ENCODE measurements around the gene SAP25.
A peak's percentile ranks its signal among the peaks of the same experiment; 100 is the strongest.

Gene SAP25
- total RNA-seq, result 0 reads per million in 9 experiments

- Mint-ChIP-seq H3K9me3 (no peaks in the 10 kb centered on the region), H3K4me1 (ENCODE audit: low read depth in 2 of 2) (peaks cover 12 to 14% of the 10 kb centered on the region in 2 donors), H3K27me3 (no peaks in the 10 kb centered on the region), H3K4me3 (no peak within 1 kb of the TSS), H3K27ac (peak within 1 kb of the TSS in 1 of 2 donors; percentile 80), H3K36me3 (ENCODE audit: insufficient read depth) (peaks cover 30% of the 10 kb centered on the region)
- DNase-seq (no peak), ATAC-seq (replicated peaks) (no peak)
Measured at GRCh38 chr7:100573691-100574361, at the start of gene SAP25. Gene SAP25, minus strand, starts transcription at chr7:100573900. Its CDS starts 158 bp downstream, at chr7:100573742.

GRCh38 chr7:100621554-100621953 lies 47.9 kb upstream of the SAP25 start:
- ATAC-seq (replicated peaks), result no peak
- Mint-ChIP-seq H3K4me1 (ENCODE audit: low read depth in 2 of 2) (peaks cover 7 to 12% of the 10 kb centered on the region in 2 donors), H3K9me3 (no peaks in the 10 kb centered on the region), H3K27ac (no peak overlapping the region), H3K27me3 (no peaks in the 10 kb centered on the region), H3K4me3 (no peak overlapping the region), H3K36me3 (ENCODE audit: insufficient read depth) (peaks cover 12% of the 10 kb centered on the region)
- no peak for DNase-seq

DNA sequence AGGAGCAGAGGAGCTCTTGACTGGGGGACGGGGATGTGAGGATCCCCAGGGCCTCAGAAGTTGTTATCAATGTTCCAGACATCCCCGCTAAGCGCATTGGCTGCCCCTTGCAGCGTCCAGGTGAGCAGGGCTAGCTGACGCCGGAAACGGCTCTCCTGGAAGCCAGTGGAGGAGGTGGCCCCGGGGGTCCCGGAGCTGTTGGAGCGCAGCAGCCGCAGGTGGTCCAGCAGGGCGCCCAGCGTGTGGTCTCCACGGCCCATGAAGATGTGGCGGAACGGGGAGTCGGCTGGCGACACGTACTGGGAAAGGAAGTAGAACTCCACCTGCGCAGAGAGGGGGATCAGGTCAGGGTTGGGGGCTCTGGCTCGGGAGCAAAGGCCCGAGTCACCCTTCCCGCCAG lies 47.1 kb upstream of the SAP25 start:
- H3K36me3 Mint-ChIP-seq (ENCODE audit: insufficient read depth), result peaks cover 12% of the 10 kb centered on the region
- peaks cover 4 to 5% of the 10 kb centered on the region in 2 donors for H3K4me1 Mint-ChIP-seq (ENCODE audit: low read depth in 2 of 2)
- H3K27me3 Mint-ChIP-seq, result no peaks in the 10 kb centered on the region
- H3K27ac Mint-ChIP-seq, result no peak overlapping the region
- ATAC-seq (replicated peaks) (no peak), DNase-seq (no peak)
- no peak overlapping the region for H3K4me3 Mint-ChIP-seq
- H3K9me3 Mint-ChIP-seq, result no peaks in the 10 kb centered on the region

- no peak for ATAC-seq (replicated peaks)
- Mint-ChIP-seq H3K36me3 (ENCODE audit: insufficient read depth) (peaks cover 12% of the 10 kb centered on the region), H3K27me3 (no peaks in the 10 kb centered on the region), H3K4me1 (ENCODE audit: low read depth in 2 of 2) (peaks cover 0 to 2% of the 10 kb centered on the region in 2 donors), H3K9me3 (no peaks in the 10 kb centered on the region), H3K27ac (no peak overlapping the region), H3K4me3 (no peak overlapping the region)
- DNase-seq, result no peak
Measured at GRCh38 chr7:100620239-100620638, 46.5 kb upstream of the SAP25 start.

DNA sequence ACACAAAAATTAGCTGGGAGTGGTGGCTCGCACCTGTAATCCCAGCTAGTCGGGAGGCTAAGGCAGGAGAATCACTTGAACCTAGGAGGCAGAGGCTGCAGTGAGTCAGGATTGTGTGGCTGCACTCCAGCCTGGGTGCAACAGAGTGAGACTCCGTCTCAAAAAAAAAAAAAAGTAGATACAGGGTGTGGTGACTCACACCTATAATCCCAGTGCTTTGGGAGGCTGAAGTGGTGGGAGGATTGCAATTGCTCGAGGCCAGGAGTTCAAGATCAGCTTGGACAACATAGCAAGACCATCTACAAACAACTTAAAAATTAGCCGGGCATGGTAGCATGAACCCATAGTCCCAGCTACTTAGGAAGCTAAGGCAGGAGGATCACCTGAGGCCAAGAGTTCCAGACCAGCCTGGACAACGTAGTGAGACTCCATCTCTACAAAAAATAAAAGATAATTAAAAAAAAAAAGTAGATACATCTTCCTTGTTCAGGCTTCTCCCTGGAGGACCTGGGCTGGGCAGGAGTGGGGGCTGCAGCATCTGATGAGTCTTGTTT lies 40.7 kb upstream of the SAP25 start:
- ATAC-seq (replicated peaks) (no peak), DNase-seq (no peak)
- no peaks in the 10 kb centered on the region for H3K27me3 Mint-ChIP-seq
- peak overlapping the region in 1 of 2 donors; percentile 46 for H3K27ac Mint-ChIP-seq
- no peak overlapping the region for H3K4me3 Mint-ChIP-seq
- H3K9me3 Mint-ChIP-seq, result no peaks in the 10 kb centered on the region
- peaks cover 25% of the 10 kb centered on the region for H3K36me3 Mint-ChIP-seq (ENCODE audit: insufficient read depth)
- H3K4me1 Mint-ChIP-seq (ENCODE audit: low read depth in 2 of 2), result peaks cover 17 to 22% of the 10 kb centered on the region in 2 donors

GRCh38 chr7:100613412-100614175 lies 39.9 kb upstream of the SAP25 start:
- H3K36me3 Mint-ChIP-seq (ENCODE audit: insufficient read depth), result peaks cover 20% of the 10 kb centered on the region
- H3K4me1 Mint-ChIP-seq (ENCODE audit: low read depth in 2 of 2), result peaks cover 17 to 22% of the 10 kb centered on the region in 2 donors
- H3K4me3 Mint-ChIP-seq, result peak overlapping the region; percentile 98
- ATAC-seq (replicated peaks) (no peak), DNase-seq (no peak)
- peak overlapping the region in 1 of 2 donors; percentile 46 for H3K27ac Mint-ChIP-seq
- no peaks in the 10 kb centered on the region for H3K9me3 Mint-ChIP-seq
- no peaks in the 10 kb centered on the region for H3K27me3 Mint-ChIP-seq

DNA sequence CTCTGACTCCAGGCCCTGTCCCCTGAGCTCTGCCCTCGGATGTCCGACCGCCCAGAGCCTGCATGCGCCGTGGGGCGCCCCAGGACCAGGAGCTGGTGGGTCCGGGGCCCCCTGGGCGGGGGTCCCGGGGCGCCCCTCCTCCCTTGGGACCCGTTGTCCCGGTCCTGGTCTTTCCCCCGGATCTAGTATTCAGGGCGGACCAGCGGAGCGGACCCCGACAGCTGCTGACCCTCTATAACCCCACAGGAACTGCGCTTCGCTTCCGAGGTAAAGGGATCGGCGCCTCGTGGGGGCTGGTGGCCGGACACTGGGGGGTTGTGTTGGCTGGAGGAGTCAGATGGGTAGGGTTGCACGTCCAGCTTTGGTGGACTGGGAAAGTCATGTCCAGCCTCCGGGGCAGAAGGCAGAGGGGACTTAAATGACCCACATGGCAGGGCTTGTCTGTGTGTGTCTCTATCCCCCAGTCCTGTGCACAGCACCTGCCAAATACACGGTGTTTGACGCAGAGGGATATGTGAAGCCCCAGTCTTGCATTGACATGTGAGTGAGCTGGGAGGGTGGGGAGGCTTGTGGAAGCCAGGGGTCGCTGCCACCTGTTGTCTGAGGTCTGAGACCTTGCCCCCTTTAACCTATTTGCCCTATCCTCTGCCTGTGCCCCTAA lies 39.2 kb upstream of the SAP25 start:
- peak overlapping the region; percentile 99 for H3K27ac Mint-ChIP-seq
- peaks cover 18% of the 10 kb centered on the region for H3K36me3 Mint-ChIP-seq (ENCODE audit: insufficient read depth)
- H3K27me3 Mint-ChIP-seq, result no peaks in the 10 kb centered on the region
- ATAC-seq (replicated peaks) (no peak), DNase-seq (peak in 1 of 3 experiments; percentile 12)
- peaks cover 17 to 22% of the 10 kb centered on the region in 2 donors for H3K4me1 Mint-ChIP-seq (ENCODE audit: low read depth in 2 of 2)
- H3K4me3 Mint-ChIP-seq, result peak overlapping the region; percentile 98
- H3K9me3 Mint-ChIP-seq, result no peaks in the 10 kb centered on the region

DNA sequence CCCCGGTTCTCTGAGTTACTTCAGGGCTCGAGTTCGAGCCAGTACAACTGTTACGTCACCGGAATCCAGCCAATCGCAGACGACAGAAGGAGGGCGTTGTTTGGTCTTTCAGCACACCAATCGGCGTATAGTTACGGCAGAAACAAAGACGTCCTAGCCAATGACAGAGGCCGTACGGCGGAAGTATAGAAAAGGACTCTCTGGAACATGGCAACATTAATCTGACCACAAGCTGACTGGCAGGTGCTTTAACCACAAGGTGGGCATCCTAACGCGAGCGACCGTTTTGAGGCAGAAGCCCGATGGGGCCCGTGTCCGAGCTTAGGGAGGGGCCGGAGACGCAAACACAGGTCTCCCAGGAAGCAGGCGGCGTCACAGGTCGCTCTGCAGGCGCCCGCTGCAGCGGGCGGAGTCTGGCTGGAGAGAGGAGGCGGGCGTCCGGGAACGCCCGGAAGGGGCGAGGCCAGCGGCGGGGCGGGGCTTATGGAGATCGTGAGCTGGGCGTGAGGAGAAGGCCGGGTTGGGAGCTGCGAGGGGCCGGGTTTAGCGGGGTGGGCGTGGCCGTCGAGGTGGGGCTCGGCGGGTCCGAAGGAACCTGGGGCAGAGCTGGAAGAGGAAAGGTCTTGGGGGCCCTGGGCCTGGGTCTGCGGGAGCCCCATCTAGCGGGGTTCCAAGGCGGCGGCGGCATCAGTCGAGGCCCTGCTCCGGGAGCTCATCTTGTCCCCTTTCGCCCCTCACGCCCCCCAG lies 38.5 kb upstream of the SAP25 start, which contains the start of gene MOSPD3:
MOSPD3 (plus strand) TSS at position 558 of the 747 bp plus-strand sequence. CDS start 252 bp downstream, outside the sequence.
- Mint-ChIP-seq H3K9me3 (no peaks in the 10 kb centered on the region), H3K27me3 (no peaks in the 10 kb centered on the region), H3K4me3 (peak within 1 kb of the TSS; percentile 98), H3K27ac (peak within 1 kb of the TSS; percentile 99), H3K36me3 (ENCODE audit: insufficient read depth) (peaks cover 18% of the 10 kb centered on the region), H3K4me1 (ENCODE audit: low read depth in 2 of 2) (peaks cover 17 to 22% of the 10 kb centered on the region in 2 donors)
- DNase-seq (peak; percentile 97 to 98 (median 97)), ATAC-seq (replicated peaks) (peak; percentile 87)

- H3K27ac Mint-ChIP-seq, result no peak overlapping the region
Measured at GRCh38 chr7:100609958-100610357, 36.3 kb upstream of the SAP25 start.

GRCh38 chr7:100607111-100607510 lies 33.4 kb upstream of the SAP25 start:
- peak overlapping the region in 1 of 2 donors; percentile 3 for H3K4me3 Mint-ChIP-seq
- H3K9me3 Mint-ChIP-seq, result no peaks in the 10 kb centered on the region
- peak overlapping the region in 1 of 2 donors; percentile 49 for H3K27ac Mint-ChIP-seq
- H3K36me3 Mint-ChIP-seq (ENCODE audit: insufficient read depth), result peaks cover 17% of the 10 kb centered on the region
- DNase-seq (no peak), ATAC-seq (replicated peaks) (no peak)
- no peaks in the 10 kb centered on the region for H3K27me3 Mint-ChIP-seq
- H3K4me1 Mint-ChIP-seq (ENCODE audit: low read depth in 2 of 2), result peaks cover 16 to 19% of the 10 kb centered on the region in 2 donors

More at GRCh38 chr7:100609958-100610357, 36.3 kb upstream of the SAP25 start:
- no peak for ATAC-seq (replicated peaks)
- H3K36me3 Mint-ChIP-seq (ENCODE audit: insufficient read depth), result peaks cover 20% of the 10 kb centered on the region
- DNase-seq, result no peak
- H3K4me1 Mint-ChIP-seq (ENCODE audit: low read depth in 2 of 2), result peaks cover 25 to 29% of the 10 kb centered on the region in 2 donors
- H3K27me3 Mint-ChIP-seq, result no peaks in the 10 kb centered on the region
- no peaks in the 10 kb centered on the region for H3K9me3 Mint-ChIP-seq
- peak overlapping the region in 1 of 2 donors; percentile 98 for H3K4me3 Mint-ChIP-seq

GRCh38 chr7:100606313-100606712 lies 32.6 kb upstream of the SAP25 start:
- Mint-ChIP-seq H3K27me3 (no peaks in the 10 kb centered on the region), H3K27ac (no peak overlapping the region), H3K4me3 (peak overlapping the region in 1 of 2 donors; percentile 88), H3K9me3 (no peaks in the 10 kb centered on the region), H3K36me3 (ENCODE audit: insufficient read depth) (peaks cover 12% of the 10 kb centered on the region), H3K4me1 (ENCODE audit: low read depth in 2 of 2) (peaks cover 15 to 16% of the 10 kb centered on the region in 2 donors)
- DNase-seq, result no peak
- ATAC-seq (replicated peaks), result no peak

DNA sequence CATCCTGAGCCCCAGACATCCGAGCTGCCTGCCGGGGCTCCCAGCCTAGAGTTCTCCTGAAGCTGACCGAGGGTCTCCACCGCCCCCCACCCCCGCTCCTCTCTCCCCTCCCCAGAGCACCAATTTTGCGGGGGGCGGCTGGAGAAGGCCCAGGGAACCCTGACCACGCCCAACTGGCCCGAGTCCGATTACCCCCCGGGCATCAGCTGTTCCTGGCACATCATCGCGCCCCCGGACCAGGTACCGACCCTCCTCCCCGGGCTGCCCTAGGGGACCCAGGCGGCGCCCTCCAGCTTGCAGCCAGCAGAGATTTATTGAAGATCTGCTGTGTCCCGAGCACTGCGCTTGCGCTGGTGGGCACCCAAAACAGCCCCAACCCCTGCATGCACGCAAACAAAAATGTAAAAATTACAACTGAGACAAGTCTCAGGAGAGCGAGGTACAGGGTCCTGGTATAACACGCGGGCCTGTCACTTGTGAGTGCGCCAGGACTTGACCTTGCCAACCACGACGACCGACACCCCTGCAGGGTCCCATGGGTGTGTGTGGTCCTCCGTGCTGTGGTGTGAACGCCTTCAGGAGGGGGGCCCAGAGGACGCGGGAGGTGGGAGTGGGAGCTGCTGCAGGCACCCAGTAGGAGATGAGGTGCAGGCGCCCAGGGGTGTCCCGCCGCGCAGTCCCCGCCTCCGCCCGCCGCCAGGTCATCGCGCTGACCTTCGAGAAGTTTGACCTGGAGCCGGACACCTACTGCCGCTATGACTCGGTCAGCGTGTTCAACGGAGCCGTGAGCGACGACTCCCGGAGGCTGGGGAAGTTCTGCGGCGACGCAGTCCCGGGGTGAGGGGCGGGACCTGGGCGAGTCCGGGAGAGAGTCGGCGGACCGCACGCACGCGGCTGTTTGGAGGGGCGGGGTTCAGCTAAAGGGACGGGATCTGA lies 31.5 kb upstream of the SAP25 start:
- H3K9me3 Mint-ChIP-seq, result no peaks in the 10 kb centered on the region
- H3K4me1 Mint-ChIP-seq (ENCODE audit: low read depth in 2 of 2), result peaks cover 15 to 18% of the 10 kb centered on the region in 2 donors
- H3K4me3 Mint-ChIP-seq, result peak overlapping the region; percentile 87 to 88
- peaks cover 9% of the 10 kb centered on the region for H3K36me3 Mint-ChIP-seq (ENCODE audit: insufficient read depth)
- H3K27ac Mint-ChIP-seq, result peak overlapping the region; percentile 62 to 80
- H3K27me3 Mint-ChIP-seq, result no peaks in the 10 kb centered on the region
- DNase-seq (peak in 1 of 3 experiments; percentile 22), ATAC-seq (replicated peaks) (peak; percentile 15)
